ENCODE results near the gene AFF3. TPM values are rescaled to one million over a fixed set of nuclear protein-coding genes. Genes with fewer than 3 reads are reported as not detected.

The AFF3 gene
- total RNA-seq, 1 experiment from 2014 or later, result not detected

DNA sequence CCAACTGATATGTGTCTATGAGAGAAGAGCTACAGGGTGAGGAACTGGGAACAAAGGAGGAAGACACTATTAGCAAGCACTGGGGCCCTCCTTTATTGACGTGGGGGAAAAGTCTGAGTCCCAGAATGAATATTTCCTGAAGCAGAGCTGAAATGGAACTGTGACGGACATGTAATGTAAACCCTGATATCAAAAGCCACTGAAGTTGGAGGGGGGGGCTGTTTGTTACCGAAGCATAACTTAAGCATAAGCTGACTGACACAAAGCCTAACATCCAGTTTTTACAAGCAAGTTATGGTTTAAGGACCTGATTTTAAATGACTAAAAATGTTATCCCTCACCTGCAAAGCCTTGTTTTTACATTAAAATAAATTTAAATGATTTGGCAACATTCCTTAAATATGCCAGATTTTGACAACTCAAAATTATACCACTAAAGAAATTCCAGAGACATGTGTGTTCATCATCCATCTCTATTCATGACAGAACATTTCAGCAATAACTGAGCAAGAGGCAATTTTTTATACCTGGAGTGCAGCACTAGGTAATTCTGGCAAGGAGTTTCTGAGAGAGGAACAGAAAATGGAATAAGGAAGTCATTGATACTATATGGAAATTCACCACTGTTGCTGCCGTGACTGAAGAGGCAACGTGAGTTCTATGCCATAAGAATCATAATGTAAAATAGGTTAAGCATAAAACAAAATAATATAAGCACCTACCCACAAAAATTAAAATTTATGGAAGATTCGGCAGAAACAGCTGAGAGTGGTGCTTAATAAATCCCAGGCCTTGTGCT is 186.0 kb downstream of the AFF3 start:
- H3K36me3 ChIP-seq (ENCODE audit: insufficient read depth, low read length, poor library complexity, severe bottlenecking), result no peaks in the 10 kb centered on the region
- BruUV-seq (replicated peaks), result no TSS peak
- ChIA-PET CTCF (no interaction called here), POLR2A (ENCODE audit: low non-redundant PET) (no interaction called here)
- H3K27me3 ChIP-seq (replicated peaks; ENCODE audit: insufficient read depth, low read depth, low read length, poor library complexity), result peaks cover 22% of the 10 kb centered on the region
- no peaks in the 10 kb centered on the region for H3K4me1 ChIP-seq (ENCODE audit: insufficient read depth, low read length, poor library complexity, severe bottlenecking)
- no peak overlapping the region for H3K27ac ChIP-seq (ENCODE audit: low read depth, low read length, poor library complexity, severe bottlenecking)
- intact Hi-C loops (cut with micrococcal nuclease; ENCODE audit: unreplicated experiment), result no loop called here
- H3K4me3 ChIP-seq (ENCODE audit: low read depth, low read length, poor library complexity, severe bottlenecking), result no peak overlapping the region
- no peak for TF ChIP-seq EZH2 (IDR thresholded peaks at IDR 0.05; ENCODE audit: borderline replicate concordance, low read depth, low read length, poor library complexity, severe bottlenecking)
- no peak for TF ChIP-seq CTCF (conservative IDR thresholded peaks at IDR 0.05; ENCODE audit: low read depth, low read length)
- no peak for DNase-seq (ENCODE audit: low spot score)
- no peaks in the 10 kb centered on the region for H3K9me3 ChIP-seq (ENCODE audit: low read depth, low read length, poor library complexity, severe bottlenecking)

DNA sequence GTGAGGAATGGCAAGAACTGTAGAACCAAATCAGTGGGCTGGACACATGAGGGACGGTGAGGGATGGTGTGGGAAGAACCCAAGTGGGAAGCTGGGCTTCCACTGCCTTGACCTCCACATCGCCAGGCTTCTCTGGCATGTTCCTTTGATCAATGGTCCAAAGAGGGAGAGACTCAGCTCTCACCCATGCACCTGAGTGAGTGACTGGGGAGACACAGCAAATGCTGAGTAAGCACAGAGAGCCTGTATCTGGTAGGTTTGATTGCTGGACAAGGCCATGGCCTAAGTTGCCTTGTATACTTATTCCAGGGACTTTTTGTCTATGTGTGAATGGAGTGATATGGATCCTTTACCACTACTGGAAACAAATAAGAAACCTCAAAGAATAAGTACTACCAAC is 188.6 kb downstream of the AFF3 start:
- no peak for DNase-seq (ENCODE audit: low spot score)
- ChIA-PET CTCF (no interaction called here), POLR2A (ENCODE audit: low non-redundant PET) (no interaction called here)
- Histone ChIP-seq H3K9me3 (ENCODE audit: low read depth, low read length, poor library complexity, severe bottlenecking) (no peaks in the 10 kb centered on the region), H3K27me3 (replicated peaks; ENCODE audit: insufficient read depth, low read depth, low read length, poor library complexity) (peaks cover 8% of the 10 kb centered on the region), H3K4me1 (ENCODE audit: insufficient read depth, low read length, poor library complexity, severe bottlenecking) (no peaks in the 10 kb centered on the region), H3K4me3 (ENCODE audit: low read depth, low read length, poor library complexity, severe bottlenecking) (no peak overlapping the region), H3K27ac (ENCODE audit: low read depth, low read length, poor library complexity, severe bottlenecking) (no peak overlapping the region), H3K36me3 (ENCODE audit: insufficient read depth, low read length, poor library complexity, severe bottlenecking) (no peaks in the 10 kb centered on the region)
- TF ChIP-seq CTCF (conservative IDR thresholded peaks at IDR 0.05; ENCODE audit: low read depth, low read length) (no peak), EZH2 (IDR thresholded peaks at IDR 0.05; ENCODE audit: borderline replicate concordance, low read depth, low read length, poor library complexity, severe bottlenecking) (no peak)
- intact Hi-C loops (cut with micrococcal nuclease; ENCODE audit: unreplicated experiment), result no loop called here
- BruUV-seq (replicated peaks), result no TSS peak

- H3K36me3 ChIP-seq (ENCODE audit: insufficient read depth, low read length, poor library complexity, severe bottlenecking), result no peaks in the 10 kb centered on the region
- no peaks in the 10 kb centered on the region for H3K4me1 ChIP-seq (ENCODE audit: insufficient read depth, low read length, poor library complexity, severe bottlenecking)
- POLR2A ChIA-PET (ENCODE audit: low non-redundant PET), result no interaction called here
- TF ChIP-seq EZH2 (IDR thresholded peaks at IDR 0.05; ENCODE audit: borderline replicate concordance, low read depth, low read length, poor library complexity, severe bottlenecking), result no peak
- TF ChIP-seq CTCF (conservative IDR thresholded peaks at IDR 0.05; ENCODE audit: low read depth, low read length), result no peak
- H3K27me3 ChIP-seq (replicated peaks; ENCODE audit: insufficient read depth, low read depth, low read length, poor library complexity), result no peaks in the 10 kb centered on the region
- H3K9me3 ChIP-seq (ENCODE audit: low read depth, low read length, poor library complexity, severe bottlenecking), result no peaks in the 10 kb centered on the region
- H3K27ac ChIP-seq (ENCODE audit: low read depth, low read length, poor library complexity, severe bottlenecking), result no peak overlapping the region
- BruUV-seq (replicated peaks), result no TSS peak
- H3K4me3 ChIP-seq (ENCODE audit: low read depth, low read length, poor library complexity, severe bottlenecking), result no peak overlapping the region
- no peak for DNase-seq (ENCODE audit: low spot score)
- CTCF ChIA-PET, result no interaction called here
- intact Hi-C loops (cut with micrococcal nuclease; ENCODE audit: unreplicated experiment), result no loop called here
These were observed 192.4 kb downstream of the AFF3 start for GRCh38 chr2:99949963-99950362.

Measured in A673 (cell line).